CD4-positive, alpha-beta T cell treated with Interleukin-15 for 4 hours (primary cell): Measurements from ENCODE around the gene DDN.
A peak's percentile ranks its signal among the peaks of the same experiment; 100 is the strongest.

Experiments used
- DNase-seq: peaks from one replicate; pipeline ENCODE4 v3.0.0-alpha.2; 2020; ENCODE audit warnings: low spot score

The DDN gene

DNA sequence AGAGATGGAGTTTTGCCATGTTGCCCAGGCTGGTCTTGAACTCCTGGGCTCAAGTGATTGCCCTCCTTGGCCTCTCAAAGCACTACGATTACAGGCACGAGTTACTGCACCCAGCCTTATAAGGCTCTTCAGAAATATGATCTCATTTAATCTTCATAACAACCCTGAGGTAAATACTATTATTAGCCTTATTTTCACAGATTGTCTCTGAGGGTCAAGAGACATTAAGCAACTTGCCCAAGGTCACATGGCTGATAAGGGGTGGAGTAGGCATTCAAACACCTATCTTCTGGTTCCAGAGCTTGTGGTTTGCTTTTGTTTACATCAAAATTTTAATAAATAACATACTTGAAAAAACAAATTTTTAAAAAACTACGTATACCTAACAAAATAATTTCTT is 14.3 kb upstream of the DDN start:
- no peak for DNase-seq

DNA sequence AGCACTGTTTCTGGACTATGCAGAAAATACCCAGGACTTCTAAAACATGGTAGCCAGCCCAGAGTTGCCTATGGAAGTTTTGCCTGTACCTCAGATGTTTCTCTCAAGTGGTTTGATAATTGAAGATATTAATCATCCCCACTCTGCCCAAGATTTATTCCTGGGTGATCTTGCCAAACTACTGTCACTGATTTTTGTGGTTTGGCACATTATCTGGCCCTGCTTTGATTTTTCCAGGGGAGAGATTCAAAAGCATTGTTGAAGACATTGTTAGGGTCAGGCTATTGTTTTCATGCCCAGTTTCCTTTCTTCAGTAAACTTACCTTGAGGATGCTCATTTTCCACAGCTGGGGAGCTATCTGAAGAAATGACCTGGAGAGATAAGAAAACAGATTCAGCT is 13.6 kb upstream of the DDN start:
- no peak for DNase-seq

DNA sequence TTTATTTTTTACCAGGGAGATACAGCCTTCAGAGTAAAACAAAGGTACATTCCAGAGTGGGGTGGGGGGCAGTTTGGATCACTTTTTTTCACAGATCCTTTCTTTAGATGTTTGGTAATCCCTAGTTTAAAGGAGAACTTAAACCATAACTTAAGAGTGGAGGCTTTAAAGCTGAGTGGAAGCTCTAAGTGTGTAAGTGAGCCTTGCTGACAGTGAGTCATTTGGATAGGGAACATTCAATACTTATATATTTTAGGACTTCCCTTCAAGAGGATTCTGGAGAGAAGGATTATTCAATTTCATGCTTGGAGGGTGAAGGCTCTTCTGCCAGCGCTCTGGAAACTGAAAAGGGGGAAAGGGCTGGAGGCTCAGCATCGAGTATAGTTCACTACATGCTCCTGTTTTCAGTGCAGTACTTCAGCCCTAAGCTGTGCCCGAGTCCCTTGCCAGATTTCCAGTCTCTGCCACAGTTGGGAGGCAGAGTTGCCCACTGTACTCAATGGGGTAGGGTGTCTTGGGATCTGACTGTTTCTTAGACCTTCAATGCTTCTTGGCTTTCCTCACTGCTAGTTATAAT is 11.0 kb upstream of the DDN start:
- DNase-seq, result no peak

DNA sequence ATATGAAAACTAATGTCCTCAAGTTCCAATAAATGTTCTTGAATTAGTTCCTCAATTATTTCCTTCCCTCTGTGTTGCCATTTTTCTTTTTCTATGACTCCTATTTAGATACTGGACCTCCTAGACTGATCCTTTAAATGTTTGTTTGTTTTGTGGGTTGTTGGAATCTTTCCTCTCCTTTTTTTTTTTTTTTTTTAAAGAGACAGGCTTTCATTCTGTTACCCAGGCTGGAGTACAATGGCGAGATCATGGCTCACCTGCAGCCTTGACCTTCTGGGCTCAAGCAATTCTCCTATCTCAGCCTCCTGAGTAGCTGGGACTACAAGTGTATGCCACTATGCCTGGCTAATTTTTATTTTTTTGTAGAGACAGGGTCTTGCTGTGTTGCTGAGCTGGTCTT is 9.8 kb upstream of the DDN start:
- DNase-seq, result no peak

DNA sequence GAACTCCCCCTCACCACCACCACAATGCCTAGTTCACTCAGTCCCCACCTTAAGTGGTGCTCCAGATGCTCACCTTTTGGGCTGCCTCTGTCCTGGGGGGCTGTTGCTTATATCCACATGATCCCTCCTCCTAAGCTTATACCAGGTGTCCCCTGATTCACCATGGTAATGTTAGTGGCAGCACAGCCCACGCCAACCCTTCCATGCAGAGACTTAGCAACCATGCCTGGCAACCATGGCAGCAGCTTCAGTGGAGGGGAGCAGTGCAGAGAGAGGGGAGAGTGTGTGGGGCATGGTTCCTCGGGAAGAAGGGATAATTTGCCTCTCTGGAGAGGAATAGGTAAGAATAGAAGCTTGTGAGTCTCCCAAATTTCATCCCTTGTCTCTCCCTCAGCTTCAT is 1.2 kb upstream of the DDN start:
- DNase-seq, result no peak

DNA sequence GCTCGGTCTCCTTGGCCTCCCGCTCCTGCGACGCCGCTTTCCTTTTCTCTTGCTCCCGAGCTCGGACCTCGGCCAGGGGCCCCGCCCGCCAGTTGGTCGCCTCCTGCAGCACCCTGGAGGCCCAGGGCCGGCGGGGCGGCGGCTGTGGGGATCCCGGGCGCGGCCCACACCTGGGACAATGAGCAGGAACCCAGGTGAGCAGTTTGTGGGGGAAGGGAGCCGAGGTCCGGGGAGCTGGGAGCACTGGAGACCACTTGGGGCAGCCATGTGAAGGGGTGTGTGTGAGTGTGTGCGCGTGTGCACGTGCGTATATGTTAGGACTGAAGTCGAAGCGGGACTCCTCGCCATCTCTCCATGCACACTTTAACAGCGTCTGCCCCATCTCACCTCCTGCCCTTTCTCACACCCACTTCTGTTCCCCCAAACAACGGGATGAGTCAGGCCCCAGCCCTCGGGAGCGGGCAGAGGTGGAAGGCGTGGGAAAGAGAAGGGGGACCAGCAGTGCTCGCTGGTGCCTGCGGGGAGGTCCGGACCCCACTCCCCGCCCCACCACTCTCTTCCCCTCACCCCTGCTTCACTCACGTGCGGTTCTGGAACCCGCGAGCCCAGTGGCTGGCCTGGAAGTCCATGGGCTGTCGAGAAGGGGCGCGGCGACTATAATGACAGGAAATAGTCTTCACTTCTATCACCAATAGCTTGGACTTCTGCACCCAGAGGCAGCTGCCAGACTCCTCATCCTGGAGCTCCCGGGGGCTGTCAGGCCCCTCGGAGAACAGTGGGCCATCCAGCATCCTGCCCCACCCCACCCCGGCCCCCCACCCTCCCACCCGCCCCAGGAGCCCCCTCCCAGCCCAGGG is 450 bp downstream of the DDN start:
- DNase-seq, result no peak

DNA sequence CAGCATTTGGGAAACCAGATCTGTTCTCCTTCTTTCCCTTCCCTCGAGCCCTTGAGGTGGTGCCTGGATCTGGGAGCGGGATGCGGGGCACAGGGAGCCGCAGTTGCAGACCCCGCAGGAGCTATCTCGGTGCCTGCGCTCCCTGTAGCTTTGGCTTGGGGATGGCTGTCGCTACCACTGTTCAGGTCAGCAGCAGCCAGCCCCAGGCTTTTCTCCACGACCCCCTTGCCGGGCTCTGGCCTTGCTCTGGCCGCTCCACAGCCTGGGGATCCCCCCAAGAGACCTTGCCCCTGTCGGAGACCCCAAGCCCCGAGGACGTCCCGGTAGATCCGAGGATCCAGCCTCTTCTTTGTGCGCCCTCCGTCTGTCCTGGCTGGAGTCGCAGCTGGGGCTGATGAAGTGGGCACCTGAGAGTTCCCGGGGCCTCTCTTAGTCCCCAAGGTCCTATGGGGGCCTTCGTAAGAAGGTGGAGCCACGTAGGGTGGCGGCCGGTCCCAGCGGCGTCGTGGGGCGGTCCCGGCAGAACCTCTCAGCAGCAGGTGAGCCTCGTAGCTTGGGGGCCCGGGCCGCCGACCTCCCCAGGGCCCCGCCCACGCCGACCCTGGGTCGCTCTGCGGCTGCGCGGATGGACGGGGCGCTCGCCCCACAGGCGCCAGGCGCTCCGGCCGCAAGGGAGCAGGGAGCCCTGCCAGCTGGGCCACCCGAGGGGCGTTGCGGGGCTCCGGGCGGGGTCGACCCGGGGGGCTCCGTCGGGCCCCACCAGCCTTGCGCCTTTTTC is 1.3 kb downstream of the DDN start:
- DNase-seq, result no peak

DNA sequence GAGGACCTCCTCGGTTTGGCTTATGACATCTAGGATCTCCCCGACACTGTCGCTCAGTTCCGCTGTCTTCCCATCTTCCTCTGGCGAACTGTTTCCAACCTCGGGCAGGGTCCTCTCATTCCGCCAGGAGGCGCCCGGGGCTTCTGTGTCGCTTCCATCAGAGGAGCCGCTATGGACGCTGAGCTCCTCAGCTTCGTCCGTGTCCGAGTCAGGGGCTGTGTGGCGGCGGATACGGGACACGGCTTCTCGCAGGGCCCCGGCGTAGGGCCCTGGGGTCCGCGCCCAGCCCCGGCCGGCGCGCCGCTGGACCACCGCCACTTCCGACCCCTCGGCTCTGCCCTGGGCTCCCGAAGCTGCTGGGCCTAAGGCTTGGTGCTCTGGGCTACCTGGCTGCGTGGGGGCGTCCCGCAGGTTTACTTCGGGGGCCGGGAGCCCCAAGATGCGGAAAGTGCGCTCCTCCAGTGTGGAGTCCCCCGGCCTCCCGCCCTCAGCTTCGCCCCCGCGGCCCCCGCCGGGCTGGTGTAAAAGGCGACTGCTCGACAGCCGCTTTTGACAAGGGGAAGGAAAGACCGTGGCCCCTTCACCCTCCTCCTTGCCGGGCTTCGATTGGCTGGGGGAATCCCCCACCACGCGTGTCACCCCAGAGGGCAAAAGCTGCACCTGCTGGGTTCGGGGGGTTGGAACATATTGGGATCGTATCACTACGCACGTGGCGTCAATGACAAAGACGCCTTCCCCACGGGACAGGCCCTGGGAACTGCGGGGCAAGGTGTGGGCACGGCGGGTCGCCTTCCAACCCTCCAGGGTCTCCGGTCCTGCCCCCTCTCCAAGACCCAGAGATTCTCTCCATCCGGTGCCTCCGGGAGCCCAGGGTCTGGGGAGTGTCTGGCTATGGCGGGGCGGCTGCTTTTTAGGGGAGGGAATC is 2.1 kb downstream of the DDN start:
- peak; percentile 58 for DNase-seq

DNA sequence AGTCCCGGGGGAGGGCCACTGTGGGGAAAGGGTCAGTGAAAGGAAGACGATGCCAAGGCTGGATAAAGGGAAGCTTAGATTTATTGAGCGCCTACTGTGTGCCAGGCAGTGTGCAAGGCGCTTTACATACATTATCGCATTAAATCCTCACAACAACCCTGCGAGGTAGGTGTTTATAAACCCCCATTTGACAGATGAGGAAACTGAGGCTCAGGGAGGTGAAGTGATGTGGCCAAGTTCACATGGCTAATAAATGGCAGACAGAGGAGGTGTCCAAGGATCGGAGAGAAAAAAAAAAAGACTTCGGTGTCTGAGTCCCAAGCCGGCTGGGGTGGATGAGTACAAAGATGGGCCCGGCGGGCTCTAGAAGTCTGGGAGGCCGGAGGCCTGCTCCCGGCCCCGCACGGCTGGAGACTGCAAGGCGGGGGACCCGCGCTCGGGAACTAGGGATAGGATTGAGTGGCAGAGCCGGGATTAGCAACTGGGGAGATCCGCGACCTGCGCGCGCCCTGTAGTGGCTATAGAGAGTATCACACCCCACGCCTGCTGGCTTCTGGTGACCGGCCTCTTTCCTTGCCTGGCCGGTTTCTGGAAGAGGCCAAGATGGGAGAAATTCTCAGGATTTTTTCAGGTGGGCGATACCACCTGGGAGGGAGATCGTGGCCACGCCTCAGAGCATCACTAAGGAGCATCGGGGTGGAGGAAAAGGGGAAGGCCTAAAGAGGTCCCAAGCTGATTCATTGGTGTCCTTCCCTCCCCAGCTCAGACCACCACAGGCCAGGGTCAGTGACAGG is 3.9 kb downstream of the DDN start:
- no peak for DNase-seq

DNA sequence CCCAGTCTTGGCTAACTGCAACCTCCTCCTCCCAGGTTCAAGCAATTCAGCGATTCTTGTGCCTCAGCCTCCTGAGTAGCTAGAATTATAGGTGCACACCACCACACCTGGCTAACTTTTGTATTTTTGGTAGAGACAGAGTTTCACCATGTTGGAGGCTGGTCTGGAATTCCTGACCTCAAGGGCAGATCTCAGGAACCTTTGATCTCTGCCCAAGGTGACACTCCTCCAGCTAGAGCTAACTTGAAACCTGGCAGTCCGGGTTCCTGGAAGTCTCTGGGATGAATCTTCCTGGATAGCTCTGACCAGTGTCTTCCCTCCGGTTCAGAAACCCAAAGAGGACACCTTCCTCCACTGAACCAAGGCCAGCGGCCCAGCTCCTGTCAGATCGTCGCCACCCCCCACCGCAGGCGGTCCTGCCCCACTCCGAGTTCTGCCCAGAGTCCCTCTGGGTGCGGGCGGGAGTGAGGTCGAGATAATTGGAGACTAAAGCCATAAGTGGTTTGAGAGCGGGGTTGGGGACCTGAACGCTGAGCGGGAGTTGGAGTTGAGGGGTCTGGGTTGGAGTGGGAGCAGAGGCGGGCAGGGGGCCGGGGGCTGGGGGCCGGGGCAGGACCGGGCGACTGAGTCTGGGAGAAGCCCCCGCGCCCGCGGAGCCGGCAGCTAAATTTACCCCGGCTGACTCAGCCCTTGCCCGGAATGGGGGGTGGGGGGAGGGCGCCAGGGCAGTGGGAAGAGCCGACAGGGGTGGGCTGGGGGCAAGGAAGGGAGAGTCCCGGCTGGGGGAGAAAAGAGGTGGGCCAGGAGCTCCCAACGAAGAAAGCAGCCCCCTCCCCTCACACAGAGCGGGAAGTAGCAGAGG is 4.7 kb downstream of the DDN start:
- DNase-seq, result no peak

DNA sequence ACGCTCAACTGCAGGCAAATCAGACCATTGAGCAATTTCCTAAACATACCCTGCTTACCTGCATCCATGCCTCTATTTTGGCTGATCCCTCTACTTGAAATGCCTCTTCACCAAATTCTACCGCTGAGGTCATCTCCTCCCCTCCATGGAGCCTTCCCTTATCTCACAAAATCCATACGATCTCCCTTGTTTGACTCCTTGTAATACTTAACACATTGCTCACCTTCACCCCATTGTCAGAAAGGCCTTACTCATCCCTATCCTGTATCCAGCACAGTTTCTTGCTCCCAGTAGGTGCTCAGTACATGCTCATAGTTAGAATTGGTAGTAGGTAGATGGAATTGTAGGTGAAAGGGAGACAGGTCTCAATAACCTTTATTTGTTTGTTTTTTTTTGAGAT is 5.4 kb downstream of the DDN start:
- DNase-seq, result no peak

DNA sequence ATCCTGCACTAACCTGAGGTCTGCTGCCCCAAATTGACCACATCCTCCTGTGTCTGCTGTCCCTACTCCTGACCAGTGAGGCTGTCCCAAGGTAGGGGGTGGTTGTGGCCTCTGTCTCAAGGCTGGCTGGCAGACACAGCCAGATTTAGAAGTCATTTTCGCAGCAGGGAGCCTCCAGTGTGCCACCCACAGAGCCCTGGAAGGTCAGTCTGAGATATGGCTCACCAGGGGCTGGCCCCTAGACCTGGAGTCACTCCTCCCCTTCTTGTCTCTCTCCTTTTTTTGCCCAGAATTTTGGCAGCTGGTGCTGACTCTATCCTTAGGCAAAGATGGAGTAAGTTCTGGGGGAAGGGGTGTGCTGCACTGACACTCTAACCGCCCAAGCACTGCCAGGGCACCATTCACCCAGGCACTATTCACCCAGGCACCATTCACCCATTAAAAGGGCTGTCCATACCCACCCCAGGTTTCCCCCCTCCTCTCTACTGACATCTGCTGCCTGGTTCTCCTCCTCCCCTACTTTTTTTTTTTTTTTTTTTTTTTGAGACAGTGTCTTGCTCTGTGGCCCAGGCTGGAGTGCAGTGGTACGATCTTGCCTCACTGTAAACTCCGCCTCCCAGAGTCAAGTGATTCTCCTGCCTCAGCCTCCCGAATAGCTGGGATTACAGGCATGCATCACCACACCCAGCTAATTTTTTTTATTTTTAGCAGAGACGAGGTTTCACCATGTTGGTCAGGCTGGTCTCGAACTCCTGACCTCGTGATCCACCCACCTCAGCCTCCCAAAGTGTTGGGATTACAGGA is 7.7 kb downstream of the DDN start:
- DNase-seq, result no peak

DNA sequence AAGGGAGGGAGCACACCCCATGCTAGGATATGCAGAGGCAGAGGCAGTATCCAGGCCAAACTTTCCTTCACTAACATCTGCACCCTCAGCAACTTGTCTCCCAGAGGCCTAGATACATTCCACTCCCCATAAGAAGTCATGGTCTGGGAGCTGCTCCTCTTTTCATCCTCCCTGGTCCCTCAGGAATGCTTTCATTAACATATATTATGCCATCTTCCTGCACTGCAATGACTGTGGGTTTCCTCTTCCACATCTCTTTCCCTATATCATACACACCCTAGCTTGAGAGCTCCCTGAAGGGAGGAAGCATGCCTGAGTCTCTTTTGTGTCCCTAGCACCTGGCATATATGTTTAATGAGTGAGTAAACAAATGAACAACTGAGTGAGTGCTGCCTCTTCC is 8.6 kb downstream of the DDN start:
- no peak for DNase-seq

DNA sequence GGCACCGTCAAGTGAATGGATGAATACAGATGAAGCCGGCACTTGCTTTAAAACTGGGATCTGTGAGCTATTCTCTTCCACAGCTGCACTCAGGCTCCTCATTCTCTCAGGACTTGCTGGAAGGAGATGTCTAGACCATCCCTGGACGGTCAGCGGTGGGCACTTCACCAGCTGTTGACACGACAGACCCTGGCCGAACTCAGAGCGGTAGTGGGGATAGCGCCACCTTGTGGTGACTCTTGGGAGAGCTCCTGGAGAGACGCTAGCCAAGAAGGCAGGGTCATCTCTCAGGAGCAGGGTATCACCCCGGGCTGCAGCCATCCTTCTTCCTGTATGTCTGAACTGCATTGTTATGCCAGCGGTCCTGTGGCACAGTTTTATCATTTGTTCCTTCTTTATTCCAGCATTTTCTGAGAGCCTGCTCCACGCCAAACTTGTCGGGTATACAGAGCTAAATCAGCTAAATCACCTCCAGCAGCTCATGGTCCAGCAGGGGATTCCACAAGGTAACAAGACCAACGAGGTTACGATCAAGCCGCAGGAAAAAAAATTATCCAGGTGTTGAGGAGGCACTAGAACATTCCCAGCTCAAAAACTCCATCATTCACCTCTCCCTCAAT is 11.0 kb downstream of the DDN start:
- peak; percentile 72 for DNase-seq

DNA sequence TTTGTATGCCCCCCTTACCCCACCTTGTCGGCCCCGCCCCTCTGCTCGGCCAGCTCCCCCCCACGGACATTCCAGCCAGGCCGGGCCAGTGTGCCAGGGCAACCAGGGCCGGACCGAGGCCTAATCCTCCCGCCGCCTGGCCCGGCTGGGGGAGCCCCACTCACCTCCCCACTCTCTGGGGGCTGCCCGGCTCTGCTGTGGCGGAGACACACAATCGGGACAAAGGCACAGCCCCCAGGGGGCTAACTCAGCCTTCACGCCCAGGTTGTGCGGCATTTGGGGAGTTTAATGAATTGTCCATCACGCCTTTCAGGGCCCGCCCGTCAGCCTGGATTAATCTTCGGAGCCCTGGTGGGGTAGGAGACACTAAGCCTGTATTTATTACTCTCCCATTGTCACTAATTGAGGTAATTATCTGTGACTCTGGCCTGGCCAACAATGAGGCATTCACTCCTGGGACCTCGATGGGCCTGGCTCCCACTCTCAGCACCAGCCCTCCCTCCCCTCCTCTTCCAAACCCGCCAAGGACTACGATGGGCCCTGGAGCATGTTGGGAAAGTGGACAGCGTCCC is 12.4 kb downstream of the DDN start:
- DNase-seq, result no peak

DNA sequence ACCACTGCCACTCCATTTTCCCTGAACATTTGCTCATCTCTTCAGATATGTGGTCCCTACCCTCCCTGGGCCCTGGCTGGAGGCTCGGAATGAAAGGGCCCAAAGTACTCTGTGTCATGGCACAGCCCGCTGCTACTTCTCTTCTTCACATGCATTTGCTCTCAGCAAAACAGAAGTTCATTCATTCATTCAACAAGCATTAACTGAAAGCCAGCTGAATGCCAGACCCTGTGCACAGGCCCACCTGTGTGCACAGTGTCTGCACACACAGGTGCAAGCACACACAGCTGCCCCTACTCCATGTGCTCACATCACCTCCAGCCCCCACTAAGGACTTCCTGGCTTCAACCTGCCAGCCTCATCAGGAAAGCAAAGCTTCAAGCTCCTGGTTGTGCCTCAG is 13.3 kb downstream of the DDN start:
- no peak for DNase-seq

DNA sequence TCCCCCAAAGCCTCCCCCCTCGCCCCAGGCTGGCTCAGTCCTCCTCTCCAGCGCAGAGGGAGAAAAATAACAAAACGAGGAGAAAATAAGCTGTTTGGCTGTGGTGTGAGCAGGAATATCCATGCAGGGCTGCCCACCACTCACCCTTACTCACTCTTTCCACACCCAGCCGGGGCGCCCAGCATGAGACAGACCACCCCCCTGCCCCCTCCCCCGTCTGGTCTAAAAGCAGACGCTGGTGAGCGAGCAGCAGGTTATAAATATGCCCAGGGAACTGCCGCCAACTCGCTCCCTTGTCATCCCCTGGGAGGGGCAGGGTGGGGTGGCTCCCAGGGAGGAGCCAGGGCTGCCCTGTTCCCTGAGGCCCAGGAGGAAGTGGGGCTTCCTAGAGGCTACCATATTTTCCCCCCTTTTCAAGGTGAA is 13.7 kb downstream of the DDN start:
- DNase-seq, result no peak

DNA sequence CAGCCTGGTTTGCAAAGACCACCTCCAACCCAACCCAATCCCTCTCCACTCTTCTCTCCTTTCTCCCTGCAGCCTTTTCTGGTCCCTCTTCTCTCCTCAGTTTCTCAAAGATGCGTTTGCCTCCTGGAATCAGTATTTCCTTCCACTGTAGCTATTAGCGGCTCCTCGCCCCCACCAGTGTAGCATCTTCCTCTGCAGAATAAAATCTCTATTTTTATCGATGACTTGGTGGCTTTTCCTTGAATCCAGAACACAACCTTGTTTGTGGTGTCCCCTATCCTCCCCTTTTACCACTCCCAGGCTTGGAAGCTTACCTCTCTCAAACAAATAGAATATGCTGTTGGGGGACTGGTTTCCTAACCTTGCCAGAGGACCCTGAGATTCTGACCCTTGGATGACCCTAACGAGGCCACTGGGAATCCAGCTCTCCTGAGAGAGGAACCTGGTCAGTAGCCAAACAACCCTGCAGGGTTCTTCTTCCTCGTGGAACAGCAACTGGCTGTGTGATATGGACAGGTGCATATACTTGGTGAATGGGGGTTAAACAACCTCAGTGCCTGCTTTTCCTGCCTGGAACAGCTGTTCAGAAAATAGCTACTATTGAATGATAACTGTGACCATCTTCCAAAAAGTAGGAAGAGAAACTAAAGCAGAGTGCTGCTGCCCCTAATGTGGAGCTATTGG is 16.6 kb downstream of the DDN start:
- DNase-seq, result no peak
